GM21529 (cell line): ENCODE results near the gene SOHLH1.

Experiments used
- ATAC-seq: cut with Tn5 transposase; IDR thresholded peaks from one replicate; pipeline ENCODE4 v1.9.1; 2021; ENCODE audit not compliant: unreplicated experiment

SOHLH1 gene

GRCh38 chr9:135705376-135705775, 6.1 kb upstream of the SOHLH1 start:
- ATAC-seq: no peak

- no peak for ATAC-seq
Measured at GRCh38 chr9:135704483-135704882, 5.2 kb upstream of the SOHLH1 start.

GRCh38 chr9:135703726-135704125, 4.4 kb upstream of the SOHLH1 start:
- ATAC-seq: no peak

- no peak for ATAC-seq
Measured at GRCh38 chr9:135701959-135702721, 2.9 kb upstream of the SOHLH1 start, which contains the start of gene KCNT1. Gene KCNT1, plus strand, starts transcription at chr9:135702185. Its CDS starts 74 bp downstream, at chr9:135702259.

- ATAC-seq: no peak
Measured at GRCh38 chr9:135701067-135701958, 2.0 kb upstream of the SOHLH1 start.

GRCh38 chr9:135700525-135700924, 1.2 kb upstream of the SOHLH1 start:
- no peak for ATAC-seq

- no peak for ATAC-seq
Measured at GRCh38 chr9:135698767-135699166, 514 bp downstream of the SOHLH1 start.

- ATAC-seq: no peak
Measured at GRCh38 chr9:135698236-135698635, 1.0 kb downstream of the SOHLH1 start.

- ATAC-seq: no peak
Measured at GRCh38 chr9:135697226-135697625, 2.1 kb downstream of the SOHLH1 start.

GRCh38 chr9:135696446-135696845, 2.8 kb downstream of the SOHLH1 start:
- ATAC-seq: no peak

GRCh38 chr9:135695642-135696041, 3.6 kb downstream of the SOHLH1 start:
- ATAC-seq: no peak

GRCh38 chr9:135695036-135695435, 4.2 kb downstream of the SOHLH1 start:
- no peak for ATAC-seq

GRCh38 chr9:135694414-135694813, 4.9 kb downstream of the SOHLH1 start:
- ATAC-seq: no peak

GRCh38 chr9:135693771-135694170, 5.5 kb downstream of the SOHLH1 start:
- ATAC-seq: no peak

- no peak for ATAC-seq
Measured at GRCh38 chr9:135693265-135693664, 6.0 kb downstream of the SOHLH1 start.

- ATAC-seq: no peak
Measured at GRCh38 chr9:135692410-135692809, 6.9 kb downstream of the SOHLH1 start.

- no peak for ATAC-seq
Measured at GRCh38 chr9:135690836-135691570, 8.3 kb downstream of the SOHLH1 start.

- ATAC-seq: no peak
Measured at GRCh38 chr9:135689011-135689410, 10.3 kb downstream of the SOHLH1 start.

GRCh38 chr9:135687216-135687615, 12.1 kb downstream of the SOHLH1 start:
- no peak for ATAC-seq

GRCh38 chr9:135684691-135685090, 14.6 kb downstream of the SOHLH1 start:
- no peak for ATAC-seq

- no peak for ATAC-seq
Measured at GRCh38 chr9:135683401-135684034, 15.8 kb downstream of the SOHLH1 start.
